Lung microvascular endothelial cell (primary cell): ENCODE measurements around the gene ITPA. TPM values are rescaled to one million over a fixed set of nuclear protein-coding genes. Genes with fewer than 3 reads are reported as not detected.

Experiments used
- DNase-seq, 2 donors: peaks; one replicate each; pipeline versions ENCODE4 v3.0.0 to v3.0.0-alpha.2; 2010; ENCODE audit warnings: low read depth in 2 of 2
- total RNA-seq: library from RNA; depleted of rRNA; stranded (reverse); fragments of >200 nt; gene quantifications from 2 replicates; pipeline ENCODE4 v1.2.1, GENCODE V29; 2014

The ITPA gene
- total RNA-seq, 1 donor from 2014 or later = 34.5 TPM

DNA sequence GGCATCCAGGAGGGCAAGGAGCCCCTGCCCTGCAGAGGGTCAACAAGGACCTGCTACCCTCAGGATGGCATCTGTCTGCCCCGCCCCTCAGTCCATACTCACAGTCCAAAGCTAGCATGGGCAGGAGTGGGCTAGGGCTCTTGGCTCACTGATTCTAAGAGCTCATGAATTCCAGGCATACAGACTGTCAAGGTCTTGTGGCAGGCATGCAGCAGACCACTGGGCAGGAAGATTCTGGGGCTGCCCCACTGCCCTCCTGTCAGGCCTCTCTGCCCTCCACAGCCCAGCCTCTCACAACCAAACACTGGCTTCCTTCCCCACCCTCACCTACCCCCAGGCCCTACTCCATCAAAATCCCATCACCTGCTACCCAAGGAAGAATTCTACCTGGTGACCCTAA is 35.3 kb downstream of the ITPA start:
- DNase-seq = no peak

GRCh38 chr20:3245156-3245555 is 35.9 kb downstream of the ITPA start:
- no peak for DNase-seq

GRCh38 chr20:3245711-3246110 is 36.4 kb downstream of the ITPA start:
- DNase-seq = no peak

DNA sequence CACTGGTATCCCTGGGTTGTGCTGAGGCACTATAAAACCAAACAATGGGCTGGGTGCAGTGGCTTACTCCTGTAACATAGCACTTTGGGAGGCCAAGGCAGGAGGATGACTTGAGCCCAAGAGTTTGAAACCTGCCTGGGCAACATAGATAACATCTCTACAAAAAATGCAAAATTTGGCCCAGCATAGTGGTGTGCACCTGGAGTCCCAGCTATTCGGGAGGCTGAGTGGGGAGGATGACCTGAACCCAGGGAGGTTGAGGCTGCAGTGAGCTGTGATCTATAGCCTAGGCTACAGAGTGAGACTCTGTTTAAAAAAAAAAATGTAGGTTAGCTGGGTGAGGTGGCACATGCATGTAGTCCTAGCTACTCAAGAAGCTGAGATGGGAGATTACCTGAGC is 37.4 kb downstream of the ITPA start:
- no peak for DNase-seq

DNA sequence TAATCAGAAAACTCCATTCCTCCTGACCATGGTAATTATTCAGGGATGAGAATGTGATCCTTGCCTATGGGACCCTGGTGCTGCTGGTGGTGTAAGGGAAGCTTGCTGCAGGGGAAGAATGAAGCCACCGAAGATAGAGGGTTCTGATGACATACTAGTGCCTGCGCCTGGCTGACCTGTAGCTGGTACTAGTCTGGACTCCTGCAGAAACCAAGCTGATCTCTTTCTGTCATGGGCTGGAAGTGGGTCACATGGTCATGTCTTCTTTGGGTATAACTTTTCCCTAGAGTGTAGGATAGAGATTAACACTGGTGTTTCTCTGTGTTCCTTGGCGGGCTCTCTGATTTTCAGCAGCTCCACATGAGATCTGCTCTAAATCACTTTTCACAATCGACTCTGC is 38.3 kb downstream of the ITPA start:
- no peak for DNase-seq

DNA sequence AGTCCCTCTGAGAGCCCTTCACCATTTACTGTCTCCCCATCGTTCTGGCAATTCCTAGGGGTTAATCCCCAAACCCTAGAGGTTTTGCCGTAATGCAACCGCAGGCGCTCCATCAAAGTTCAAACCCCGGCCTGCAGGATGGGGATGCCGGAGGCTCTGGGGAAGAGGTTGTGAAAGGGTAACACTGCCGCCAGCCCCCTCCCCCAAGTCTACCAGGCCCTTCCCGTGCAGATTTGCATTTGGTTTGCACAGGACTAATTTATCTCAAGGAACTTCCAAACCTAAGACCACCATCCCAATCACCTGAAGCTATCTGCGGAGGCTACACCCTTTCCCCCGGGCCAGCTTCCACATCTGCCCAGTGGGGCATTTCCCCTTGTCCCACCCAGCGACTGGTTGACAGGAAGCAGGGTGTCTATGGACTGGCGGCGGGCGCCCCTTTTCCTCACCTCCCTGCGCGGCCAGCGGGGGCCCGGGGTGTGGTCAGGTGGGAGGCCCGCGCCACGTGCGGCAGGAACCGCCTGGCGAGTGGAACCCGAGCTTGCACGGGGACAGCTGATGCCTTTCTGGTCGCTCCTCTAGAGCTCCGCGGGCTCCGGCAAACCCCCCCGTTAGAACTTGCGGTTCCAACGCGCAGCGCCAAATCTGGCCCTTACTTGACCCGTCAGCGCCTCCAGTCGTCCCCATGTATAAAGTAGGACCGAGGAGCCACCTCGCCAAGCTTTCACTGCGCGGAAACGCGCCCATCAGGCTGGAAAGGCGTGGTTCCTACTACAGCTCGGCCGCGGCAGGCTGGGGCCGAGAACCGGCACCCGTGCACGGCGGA is 39.1 kb downstream of the ITPA start:
- peak; percentile 35 to 54 for DNase-seq

DNA sequence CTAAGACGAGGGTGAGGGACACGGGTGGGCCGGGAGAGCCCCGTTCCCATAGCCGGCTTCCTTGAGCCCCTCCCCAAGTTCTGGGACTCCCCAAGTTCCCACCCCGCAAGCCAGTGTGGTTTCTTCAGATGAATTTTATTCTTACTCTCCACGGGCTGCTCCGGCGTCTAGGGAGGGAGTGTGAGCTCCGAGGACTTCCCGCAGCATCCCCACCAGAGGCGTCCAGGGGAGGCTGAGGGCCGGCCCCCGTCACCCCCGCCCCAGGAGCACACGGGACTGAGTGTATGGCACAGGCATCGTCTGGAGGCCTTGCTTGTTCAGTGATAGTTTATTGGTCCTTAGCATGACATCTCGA is 39.7 kb downstream of the ITPA start:
- DNase-seq = no peak

GRCh38 chr20:3250091-3250504 is 40.8 kb downstream of the ITPA start:
- DNase-seq = peak; percentile 35 to 45

GRCh38 chr20:3251806-3252205 is 42.5 kb downstream of the ITPA start:
- DNase-seq = peak in 1 of 2 donors; percentile 15

DNA sequence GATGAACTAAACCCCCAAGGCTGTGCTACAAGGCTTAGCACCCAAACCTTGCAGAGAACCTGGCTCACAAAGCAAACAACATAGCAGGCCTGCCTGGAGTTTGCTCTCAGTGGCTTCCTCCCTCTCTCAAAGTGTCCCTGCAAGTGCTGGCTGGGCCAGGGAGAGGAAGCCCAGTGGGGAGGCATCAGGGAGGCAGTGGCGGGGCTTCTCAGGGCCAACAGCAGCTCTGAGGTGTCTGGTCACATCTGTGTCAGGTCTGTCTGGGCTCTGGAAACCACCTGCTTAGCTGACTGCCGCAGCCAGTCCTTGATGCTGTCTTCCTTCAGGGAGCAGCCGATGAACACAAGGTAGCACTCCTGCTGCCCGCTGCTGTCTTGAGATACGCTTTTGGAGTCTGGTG is 46.4 kb downstream of the ITPA start:
- DNase-seq = no peak

DNA sequence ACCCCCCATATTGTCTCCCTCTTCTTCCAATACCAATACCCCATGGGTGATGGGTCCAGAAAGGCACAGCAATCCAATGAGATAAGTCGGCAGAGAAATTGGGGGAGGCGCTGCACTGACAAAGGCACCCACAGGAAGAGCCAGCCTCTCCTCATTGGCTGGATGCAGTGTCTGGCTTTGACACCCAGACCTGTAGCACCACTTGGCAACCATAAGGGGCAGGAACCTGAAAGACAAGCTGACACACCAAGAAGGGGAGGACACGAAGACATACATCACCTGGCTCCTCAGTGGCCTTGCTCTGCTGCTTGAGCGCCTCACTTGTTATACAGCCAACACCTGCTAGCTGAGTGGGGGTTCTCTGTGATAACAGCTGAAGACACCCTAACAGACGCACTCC is 49.1 kb downstream of the ITPA start:
- no peak for DNase-seq

DNA sequence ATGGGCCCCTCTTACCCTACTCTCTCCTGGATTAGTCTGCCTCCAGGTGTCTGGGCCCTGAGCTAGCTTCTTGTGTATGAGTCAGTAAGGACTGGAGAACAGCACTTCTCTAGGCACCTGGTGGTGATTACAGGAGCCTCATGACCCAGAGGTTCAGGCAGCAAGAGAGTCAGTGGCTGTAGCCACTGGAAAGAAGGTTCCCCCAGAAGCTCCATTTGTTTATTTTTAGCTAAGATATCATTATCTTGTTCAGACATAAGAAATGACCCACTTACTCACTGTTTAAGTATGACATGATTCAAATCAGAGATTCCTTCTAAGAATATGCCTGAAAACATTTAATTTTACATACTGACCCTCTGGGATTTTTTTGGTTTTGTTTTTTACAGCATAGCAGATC is 53.3 kb downstream of the ITPA start:
- DNase-seq = no peak

GRCh38 chr20:3270051-3270450 is 60.8 kb downstream of the ITPA start:
- DNase-seq = no peak

- DNase-seq = no peak
Observed at GRCh38 chr20:3273371-3273770, 64.1 kb downstream of the ITPA start.

Other genes with a start within 250 kb of the ITPA start
- gene GNRH2, start 165.9 kb upstream of the ITPA start, total RNA-seq = not detected in 2 replicates
- 28.8 and 32.1 TPM in 2 replicates for gene MRPS26, start 163.4 kb upstream of the ITPA start, total RNA-seq
- not detected in 2 replicates for gene OXT, start 137.9 kb upstream of the ITPA start, total RNA-seq
- gene AVP, start 124.8 kb upstream of the ITPA start, total RNA-seq = not detected in 2 replicates
- gene FASTKD5, start 49.6 kb upstream of the ITPA start, total RNA-seq = 13.1 and 16.3 TPM in 2 replicates
- 2.0 TPM in 2 replicates for gene UBOX5, start 49.6 kb upstream of the ITPA start, total RNA-seq
- gene LZTS3, start 35.9 kb upstream of the ITPA start, total RNA-seq = 3.1 and 7.7 TPM in 2 replicates
- gene DDRGK1, start 4.8 kb upstream of the ITPA start, total RNA-seq = 22.2 and 44.0 TPM in 2 replicates
- gene SLC4A11, start 29.7 kb downstream of the ITPA start, total RNA-seq = 5.2 and 23.8 TPM in 2 replicates
- 9.6 and 12.9 TPM in 2 replicates for gene DNAAF9, start 198.2 kb downstream of the ITPA start, total RNA-seq